ENCODE data around the gene C19orf44.
"Not testable (repeated sequence)": the region's sequence is repeated elsewhere in the genome, so short reads cannot be mapped to it uniquely, and the experiment has no call there.

Gene C19orf44

DNA sequence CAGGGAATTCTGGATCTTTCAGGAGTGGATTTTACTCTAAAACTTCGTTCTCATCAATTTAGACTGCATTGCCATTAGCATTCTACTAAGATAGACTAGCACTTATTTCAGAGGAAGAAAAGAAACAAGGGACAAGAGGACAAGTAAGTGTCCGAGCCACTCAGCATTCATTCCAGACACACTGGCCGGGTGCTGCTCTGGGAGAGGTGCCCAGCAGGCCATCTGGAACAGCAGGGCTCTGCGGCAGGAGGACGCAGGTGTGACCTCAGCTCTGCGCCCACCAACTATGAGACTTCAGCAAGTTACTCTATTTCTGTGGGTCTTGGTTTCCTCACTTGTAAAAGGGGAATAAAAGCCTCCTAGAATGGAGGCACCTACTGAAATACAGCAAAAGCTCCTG is 28.6 kb upstream of the C19orf44 start:
- no peak for DNase-seq (ENCODE audit: low read depth in 2 of 2)

DNA sequence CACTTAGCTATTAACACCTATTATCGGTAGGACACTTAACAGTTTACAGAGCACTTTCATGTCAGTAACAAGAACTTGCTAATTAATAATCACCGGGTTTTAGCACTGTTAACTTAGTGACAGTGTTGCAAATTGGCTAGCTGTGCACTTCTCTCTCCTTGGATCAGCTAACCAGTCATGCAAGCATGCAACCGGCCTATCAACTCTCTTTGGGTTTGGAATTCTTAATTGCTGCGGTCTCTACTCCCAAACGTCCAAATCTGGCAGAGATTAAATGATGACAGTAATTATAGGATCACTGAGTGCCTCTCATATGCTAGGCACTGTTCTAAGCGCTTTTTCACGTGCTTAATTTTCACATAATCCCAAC is 25.7 kb upstream of the C19orf44 start:
- DNase-seq (ENCODE audit: low read depth in 2 of 2) = no peak

DNA sequence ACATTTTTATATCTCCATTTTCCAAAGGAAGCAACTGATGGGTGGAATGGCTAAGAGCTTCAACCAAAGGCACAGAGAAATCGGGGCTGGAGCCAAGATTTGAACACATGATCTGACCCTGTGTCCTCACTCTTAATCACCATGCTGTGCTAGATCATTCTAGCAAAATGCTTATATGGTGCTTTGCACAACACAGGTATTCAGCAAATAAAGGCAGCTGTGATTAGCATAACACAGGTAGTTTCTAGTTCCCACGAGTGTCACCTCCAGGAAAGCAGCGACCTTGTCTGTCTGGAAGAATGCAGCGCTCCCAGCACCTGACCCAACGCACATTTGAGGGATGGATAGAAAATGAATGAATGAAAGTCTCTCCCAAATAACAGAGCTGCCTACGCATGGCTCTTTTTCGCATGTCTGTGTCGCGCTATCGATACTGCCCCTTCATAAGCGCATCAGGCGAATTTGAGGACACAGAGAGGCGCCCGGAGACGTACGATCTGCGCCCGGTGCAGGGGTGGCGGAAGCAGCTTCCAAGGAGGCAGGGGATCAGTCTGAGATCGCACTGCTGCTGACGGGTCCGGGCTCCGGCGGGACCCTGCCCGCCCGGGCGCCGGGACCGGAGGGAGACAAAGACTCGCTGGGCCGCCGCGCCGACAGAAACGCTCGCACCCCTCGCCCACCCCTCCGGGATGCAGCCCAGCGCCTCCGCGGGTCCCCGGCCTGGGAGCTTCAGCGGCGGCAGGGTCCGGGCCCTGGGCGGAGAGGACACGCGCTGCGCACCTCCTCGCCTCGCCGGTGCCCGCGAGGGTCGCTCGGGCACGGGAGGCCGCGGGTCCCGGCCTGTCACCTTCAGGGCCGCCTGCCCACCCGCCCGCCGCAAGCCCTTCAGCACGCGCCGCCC is 25.0 kb upstream of the C19orf44 start:
- DNase-seq (ENCODE audit: low read depth in 2 of 2) = no peak

DNA sequence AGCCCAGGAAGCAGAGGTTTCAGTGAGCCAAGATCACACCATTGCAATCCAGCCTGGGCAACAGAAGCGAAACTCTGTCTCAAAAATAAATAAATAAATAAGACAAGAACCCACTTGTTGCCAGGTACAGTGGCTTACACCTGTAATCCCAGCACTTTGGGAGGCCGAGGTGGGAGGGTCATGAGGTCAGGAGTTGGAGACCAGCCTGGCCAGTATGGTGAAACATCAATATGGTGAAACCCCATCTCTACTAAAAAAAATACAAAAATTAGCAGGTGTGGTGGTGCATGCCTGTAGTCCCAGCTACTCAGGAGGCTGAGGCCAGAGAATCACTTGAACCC is 23.7 kb upstream of the C19orf44 start:
- DNase-seq (ENCODE audit: low read depth in 2 of 2) = not testable (repeated sequence)

DNA sequence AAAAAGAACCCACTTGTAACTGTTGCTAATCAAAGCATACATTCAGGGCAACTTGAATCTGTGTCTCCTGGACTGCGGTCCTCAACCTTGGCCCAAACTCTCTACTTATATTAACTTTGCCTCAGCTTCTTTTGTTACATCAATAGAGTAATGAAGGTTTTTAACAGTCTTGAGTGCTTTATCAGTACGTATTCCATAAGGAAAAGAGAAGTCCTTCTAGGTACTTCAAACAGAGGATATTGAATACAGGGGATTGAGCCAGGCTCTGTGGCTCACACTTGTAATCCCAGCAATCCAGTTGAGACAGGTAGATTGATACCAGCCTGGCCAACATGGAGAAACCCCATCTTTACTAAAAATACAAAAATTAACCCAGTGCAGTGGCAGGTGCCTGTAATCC is 23.2 kb upstream of the C19orf44 start:
- DNase-seq (ENCODE audit: low read depth in 2 of 2) = no peak

DNA sequence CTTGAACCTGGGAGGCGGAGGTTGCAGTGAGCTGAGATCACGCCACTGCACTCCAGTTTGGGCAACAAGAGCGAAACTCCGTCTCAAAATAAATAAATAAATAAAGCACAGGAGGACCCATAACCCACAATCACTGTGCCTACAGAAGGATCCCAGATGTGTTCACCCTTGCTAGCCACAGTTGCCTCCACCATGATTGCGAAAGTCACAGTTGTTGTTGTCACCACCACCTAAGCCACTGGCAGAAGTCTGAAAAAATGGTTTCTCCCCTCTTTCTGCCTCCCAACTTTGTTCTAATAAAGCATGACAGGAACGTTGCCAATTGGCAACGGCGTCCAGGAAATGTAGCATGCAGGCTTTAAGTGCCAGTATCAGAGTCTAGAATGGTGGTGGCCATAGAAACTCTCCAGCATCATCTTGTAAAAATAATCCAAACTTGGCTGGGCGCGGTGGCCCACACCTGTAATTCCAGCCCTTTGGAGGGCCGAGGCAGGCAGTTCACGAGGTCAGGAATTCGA is 22.3 kb upstream of the C19orf44 start:
- DNase-seq (ENCODE audit: low read depth in 2 of 2) = no peak

DNA sequence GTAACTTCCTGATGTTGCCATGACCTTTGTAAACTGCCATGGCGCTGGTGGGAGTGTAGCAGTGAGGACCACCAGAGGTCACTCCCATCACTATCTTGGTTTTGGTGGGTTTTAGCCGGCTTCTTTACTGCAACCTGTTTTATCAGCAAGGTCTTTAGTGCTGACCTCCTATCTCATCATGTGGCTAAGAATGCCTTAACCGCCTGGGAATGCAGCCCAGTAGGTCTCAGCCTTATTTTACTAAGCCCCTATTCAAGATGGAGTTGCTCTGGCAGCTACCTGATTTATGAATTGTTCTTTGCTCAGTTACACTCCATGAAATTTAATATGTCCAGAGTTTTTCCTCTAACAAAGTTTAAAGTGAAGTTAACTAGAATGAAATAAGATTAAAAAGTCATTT is 19.8 kb upstream of the C19orf44 start:
- DNase-seq (ENCODE audit: low read depth in 2 of 2) = no peak

DNA sequence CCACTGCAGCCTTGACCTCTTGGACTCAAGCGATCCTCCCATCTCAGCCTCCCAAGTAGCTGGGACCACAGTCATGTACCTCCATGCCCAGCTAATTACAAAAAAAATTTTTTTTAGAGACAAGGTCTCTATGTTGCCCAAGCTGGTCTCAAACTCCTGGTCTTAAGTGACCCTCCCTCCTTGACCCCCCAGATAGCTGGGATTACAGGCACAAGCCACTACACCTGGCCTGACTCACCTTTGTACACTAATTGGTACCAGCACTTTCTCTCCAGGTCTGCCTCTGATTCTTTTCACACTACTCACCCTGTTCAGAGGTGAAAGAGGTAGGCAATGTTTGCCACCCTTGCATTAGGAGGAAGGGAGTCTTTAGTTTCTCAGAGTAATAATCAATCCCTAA is 18.9 kb upstream of the C19orf44 start:
- no peak for DNase-seq (ENCODE audit: low read depth in 2 of 2)

DNA sequence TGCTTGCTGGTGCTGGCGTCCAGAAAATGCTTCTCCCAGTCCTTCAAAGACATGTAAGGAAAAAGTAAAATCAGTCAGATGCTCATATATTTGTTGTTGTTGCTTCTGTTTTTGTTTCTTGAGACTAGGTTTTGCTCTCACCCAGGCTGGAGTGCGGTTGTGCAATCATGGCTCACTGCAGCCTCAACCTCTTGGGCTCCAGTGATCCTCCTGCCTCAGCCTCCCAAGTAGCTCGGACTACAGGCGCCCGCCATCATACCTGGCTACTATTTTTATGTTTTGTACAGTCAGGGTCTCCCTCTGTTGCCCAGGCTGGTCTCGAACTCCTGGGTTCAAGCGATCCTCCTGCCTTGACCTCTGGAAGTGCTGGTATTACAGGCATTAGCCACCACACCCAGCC is 13.4 kb upstream of the C19orf44 start:
- no peak for DNase-seq (ENCODE audit: low read depth in 2 of 2)

DNA sequence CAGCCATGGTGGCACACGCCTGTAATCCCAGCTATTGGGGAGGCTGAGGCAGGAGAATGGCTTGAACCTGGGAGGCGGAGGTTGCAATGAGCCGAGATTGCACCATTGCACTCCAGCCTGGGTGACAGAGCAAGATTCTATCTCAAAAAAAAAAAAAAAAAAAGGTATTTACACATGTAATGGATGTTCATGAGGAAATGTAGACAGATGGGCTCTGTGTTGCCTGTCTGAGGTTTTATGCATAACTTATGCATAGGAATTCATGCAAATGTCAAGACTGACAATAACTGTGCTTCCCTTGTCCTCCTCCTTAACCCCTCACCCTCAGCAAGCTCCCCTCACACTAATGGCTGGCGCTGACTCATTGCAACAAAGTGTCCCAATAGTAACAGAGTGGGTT is 9.7 kb upstream of the C19orf44 start:
- not testable (repeated sequence) for DNase-seq (ENCODE audit: low read depth in 2 of 2)

DNA sequence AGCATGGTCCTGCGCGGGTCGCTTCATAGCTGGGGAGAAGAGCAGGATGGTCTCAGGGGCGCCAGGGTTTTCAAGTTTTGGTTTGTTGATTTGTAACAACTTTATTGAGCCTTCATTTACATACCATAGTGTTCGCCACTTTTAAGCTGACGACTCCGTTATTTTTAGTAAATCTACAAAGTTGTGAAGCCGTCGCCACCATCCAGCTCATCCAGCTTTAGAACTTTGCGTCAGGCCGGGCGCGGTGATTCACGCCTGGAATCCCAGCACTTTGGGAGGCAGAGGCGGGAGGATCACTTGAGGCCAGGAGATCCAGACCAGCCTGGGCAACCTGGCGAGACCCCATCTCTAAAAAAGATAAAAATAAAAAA is 404 bp downstream of the C19orf44 start:
- no peak for DNase-seq (ENCODE audit: low read depth in 2 of 2)

DNA sequence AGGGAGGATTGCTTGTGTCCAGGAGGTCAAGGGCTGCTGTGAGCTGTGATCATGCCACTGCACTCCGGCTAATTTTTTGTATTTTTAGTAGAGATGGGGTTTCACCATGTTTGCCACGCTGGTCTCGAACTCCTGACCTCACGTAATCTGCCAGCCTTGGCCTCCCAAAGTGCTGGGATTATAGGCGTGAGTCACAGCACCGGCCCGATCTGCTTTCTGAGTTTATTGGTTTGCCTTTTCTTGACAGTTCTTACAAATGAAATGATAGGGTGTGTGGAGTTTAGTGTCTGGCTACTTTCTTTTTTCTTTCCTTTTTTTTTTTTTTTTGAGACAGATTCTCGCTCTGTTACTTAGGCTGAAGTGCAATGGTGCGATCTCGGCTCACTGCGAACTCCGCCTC is 848 bp downstream of the C19orf44 start:
- no peak for DNase-seq (ENCODE audit: low read depth in 2 of 2)

DNA sequence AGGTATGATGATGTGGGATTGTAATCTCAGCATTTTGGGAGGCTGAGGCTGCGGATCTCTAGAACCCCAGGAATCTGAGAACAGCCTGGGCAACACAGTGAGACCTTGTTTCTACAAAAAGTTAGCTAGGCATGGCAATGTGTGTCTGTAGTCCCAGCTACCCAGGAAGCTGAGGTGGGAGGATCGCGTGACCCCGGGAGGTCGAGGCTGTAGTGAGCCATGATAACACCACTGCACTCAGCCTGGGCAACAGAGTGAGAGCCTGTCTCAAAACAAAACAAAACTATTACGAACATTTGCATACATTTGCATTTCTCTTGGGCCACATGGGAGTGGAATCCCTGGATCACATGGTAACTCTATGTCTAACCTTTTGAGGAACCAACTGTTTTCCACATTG is 1.6 kb downstream of the C19orf44 start:
- no peak for DNase-seq (ENCODE audit: low read depth in 2 of 2)

DNA sequence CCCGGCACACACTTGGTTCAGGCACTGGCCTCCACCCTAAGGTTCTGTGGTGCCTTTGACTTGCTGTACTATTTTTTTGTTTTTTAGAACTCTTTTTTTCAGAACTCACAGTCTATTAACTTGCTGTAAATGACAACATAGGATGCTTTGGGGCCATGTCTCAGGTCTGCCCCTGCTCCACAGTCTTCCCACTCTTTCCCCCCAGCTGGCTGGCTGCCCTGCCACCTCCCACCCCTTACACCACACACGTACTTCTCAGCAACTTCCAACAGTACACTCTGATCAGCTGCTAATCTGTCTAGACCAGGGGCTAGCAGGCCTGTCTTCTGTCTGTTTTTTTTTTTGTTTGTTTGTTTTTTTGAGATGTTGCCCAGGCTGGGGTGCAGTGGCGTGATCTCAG is 8.1 kb downstream of the C19orf44 start:
- DNase-seq (ENCODE audit: low read depth in 2 of 2) = no peak

DNA sequence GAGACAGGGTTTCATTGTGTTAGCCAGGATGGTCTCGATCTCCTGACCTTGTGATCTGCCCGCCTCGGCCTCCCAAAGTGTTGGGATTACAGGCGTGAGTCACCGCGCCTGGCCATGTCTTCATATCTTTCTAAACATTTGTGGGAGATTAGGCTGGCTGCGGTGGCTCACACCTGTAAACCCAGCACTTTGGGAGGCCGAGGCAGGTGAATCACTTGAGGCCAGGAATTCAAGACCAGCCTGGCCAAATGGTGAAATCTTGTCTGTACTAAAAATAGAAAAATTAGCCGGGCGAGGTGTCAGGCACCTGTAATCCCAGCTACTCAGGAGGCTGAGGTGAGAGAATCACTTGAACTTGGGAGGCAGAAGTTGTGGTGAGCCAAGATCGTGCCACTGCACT is 10.0 kb downstream of the C19orf44 start:
- not testable (repeated sequence) for DNase-seq (ENCODE audit: low read depth in 2 of 2)

DNA sequence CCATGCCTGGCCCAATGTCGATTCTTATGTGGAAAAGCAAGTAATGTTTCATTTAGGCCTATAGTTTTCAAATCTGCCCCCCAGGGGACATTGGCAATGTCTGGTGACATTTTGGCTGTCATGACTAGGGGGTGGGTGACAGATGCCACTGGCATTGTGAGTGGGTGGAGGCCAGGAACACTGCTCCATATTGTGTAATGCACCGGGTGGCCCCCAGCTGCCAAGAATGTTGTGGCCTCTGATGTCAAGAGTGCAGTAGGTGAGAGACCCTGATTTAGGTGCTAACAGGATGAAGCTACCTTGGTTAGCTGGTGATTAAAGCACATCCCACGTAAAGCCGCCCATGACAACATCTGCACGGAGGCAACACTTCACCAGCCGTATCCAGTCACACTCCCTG is 10.8 kb downstream of the C19orf44 start:
- DNase-seq (ENCODE audit: low read depth in 2 of 2) = no peak

DNA sequence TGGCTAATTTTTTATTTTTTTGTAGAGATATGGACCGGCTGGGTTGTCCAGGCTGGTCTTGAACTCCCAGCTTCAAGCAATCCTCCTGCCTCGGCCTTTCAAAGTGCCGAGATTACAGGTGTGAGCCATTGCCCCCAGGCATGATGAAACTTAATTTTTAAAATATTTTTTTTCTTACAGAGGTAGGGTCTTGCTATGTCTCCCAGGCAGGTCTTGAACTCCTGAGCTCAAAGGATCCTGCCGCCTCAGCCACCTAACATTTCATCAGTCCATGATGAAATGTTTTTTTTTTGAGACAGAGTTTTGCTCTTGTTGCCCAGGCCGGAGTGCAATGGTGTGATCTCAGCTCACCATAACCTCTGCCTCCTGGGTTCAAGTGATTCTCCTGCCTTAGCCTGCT is 12.4 kb downstream of the C19orf44 start:
- DNase-seq (ENCODE audit: low read depth in 2 of 2) = no peak

DNA sequence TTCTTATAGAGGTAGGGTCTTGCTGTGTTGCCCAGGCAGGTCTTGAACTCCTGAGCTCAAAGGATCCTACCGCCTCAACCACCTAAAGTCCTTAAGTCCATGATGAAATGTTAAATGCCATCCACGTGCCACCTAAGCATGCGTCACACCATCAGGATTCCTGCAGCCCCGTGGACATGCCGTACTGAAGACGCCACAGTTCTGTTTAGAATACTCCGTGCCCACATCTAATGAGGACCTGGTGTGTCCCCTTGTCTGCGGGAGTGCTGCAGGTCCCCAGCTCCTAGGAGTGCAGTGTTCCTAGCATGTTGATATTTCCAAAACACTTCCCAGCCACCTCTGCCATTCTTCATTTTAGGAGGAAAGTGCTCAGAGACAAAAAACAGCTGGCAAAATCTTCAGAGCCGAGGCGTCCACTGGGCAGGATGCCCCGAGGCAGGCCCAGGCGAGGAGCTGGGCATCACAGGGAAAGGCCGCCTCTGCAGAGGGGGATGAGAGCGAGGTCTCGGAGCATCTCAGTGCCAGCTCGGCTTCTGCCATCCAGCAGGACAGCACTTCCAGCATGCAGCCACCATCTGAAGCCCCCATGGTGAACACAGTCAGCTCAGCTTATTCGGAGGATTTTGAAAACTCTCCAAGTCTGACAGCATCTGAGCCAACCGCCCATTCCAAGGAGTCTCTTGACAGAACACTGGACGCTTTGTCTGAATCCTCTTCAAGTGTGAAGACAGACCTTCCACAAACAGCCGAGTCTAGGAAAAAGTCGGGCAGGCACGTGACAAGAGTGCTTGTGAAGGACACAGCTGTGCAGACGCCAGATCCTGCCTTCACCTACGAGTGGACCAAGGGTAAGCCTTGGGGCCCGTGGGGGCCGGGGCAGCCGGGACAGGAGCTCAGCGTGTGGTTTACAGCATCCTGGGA is 13.2 kb downstream of the C19orf44 start:
- no peak for DNase-seq (ENCODE audit: low read depth in 2 of 2)

DNA sequence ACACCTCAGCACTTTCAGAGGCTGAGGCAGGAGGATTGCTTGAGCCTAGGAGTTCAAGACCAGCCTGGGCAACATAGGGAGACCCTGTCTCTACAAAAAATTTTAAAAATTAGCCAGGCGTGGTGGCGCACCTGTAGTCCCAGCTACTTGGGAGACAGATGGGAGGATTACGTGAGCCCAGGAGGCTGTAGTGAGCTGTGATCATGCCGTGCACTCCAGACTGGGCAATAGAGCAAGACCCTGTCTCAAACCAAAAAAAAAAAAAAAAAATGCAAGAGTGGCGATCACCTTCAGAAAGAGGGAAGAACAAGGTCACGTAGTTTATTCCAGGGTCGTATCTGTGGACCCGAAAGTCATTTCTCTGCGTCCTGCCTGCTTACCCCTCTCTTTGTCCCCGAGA is 16.4 kb downstream of the C19orf44 start:
- DNase-seq (ENCODE audit: low read depth in 2 of 2) = not testable (repeated sequence)

DNA sequence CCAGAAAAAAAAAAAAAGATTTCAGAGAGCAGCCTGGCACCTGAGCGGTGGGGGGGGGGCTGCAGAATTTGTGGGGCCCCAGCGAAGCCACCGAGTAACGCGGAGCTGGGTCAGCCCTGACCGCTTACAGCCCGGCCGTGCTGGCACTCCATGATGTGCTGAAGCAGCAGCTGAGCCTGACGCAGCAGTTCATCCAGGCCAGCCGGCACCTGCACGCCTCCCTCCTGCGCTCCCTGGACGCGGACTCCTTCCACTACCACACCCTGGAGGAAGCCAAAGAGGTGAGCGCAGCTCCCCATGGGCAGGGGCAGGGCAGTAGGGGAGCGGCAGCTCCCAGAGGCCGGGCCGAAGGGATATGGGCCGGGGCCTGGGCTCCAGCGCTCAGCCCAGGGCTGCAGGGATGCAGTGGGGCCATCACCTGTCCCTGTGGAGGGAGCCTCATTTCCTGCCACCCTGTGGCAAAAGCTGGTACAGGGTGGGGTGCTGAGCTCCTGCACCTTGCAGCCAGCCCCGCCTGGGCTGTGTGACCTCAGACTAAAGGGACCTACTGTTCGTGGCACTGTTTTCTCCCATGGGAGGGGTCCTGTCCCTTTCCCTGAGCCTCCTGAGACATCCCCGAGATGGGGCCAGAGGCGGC is 18.3 kb downstream of the C19orf44 start:
- DNase-seq (ENCODE audit: low read depth in 2 of 2) = no peak

DNA sequence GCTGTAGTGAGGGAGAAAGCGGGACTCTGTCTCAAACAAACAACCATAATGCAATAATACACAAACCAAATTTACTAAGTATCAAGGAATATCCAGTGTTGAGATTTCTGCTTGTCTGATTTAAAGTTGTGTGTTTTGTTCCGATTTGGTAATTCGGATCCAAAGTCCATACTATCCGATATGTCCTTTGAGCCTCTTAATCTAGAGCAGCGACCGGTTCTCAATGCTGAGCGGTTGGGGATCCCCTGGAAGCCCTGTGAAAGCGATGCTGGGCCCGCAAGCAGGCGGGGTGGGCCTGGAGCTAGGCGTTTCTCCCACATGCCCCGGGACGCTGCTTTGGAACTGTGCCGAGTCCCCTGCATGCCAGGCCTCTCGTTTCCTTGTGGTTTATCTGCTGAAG is 20.2 kb downstream of the C19orf44 start:
- DNase-seq (ENCODE audit: low read depth in 2 of 2) = no peak

DNA sequence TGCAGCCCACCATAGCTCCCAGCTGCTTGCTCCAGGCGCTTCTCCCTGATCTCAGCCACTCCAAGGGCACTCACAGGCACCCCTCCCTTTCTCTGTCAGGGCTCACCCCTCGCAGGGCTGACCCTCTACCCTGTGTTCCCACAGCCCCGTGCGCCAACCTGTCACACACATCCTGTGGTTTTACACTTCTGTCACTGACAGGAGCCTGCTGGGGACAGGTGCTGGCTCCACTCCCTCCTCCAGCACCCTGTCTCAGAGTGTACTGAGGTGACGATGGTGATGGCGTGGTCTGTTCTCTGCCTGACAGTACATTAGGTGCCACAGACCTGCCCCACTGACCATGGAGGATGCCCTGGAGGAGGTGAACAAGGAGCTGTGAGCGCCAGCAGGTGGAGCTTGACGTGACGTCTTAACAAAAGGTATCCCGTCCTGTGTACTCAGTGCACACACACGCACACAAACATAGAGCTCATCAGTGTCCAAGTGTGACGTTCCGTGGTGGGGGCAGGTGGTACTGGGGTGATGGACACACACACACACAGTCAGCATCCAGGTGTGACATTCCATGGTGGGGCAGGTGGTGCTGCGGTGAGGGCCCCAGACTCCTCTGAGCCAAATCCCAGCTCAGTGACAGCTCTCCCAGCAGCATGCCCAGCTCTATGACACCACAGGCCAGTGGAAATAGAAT is 20.9 kb downstream of the C19orf44 start:
- DNase-seq (ENCODE audit: low read depth in 2 of 2) = no peak
